Esophagus muscularis mucosa (tissue), 4 donors: Measurements from ENCODE around the gene ZNF80. TPM values are rescaled to one million over a fixed set of nuclear protein-coding genes. Genes with fewer than 3 reads are reported as not detected.
"Not testable (repeated sequence)": the region's sequence is repeated elsewhere in the genome, so short reads cannot be mapped to it uniquely, and the experiment has no call there.

Source experiments
- DNase-seq: peaks from one replicate; pipeline ENCODE4 v3.0.0-alpha.2; 2017; ENCODE audit errors: extremely low spot score
- H3K27ac ChIP-seq, 4 donors: fragments of 200-600 bp; sonication (generic); replicated peaks in 1 of 4; 1 replicate in 3 of 4; 2 replicates in 1 of 4; pipeline ENCODE4 v1.5.1; 2016 to 2019; ENCODE audit warnings: mild to moderate bottlenecking in 1 of 4
- H3K27me3 ChIP-seq, 4 donors: fragments of 200-600 bp; sonication (generic); one replicate each; pipeline versions ENCODE4 v1.5.1 to v1.6.0; 2016 to 2019
- H3K36me3 ChIP-seq, 4 donors: fragments of 200-600 bp; sonication (generic); one replicate each; pipeline ENCODE4 v1.5.1; 2016 to 2019
- H3K4me1 ChIP-seq, 4 donors: fragments of 200-600 bp; sonication (generic); one replicate each; pipeline ENCODE4 v1.5.1; 2016 to 2019
- H3K4me3 ChIP-seq, 4 donors: fragments of 200-600 bp; sonication (generic); 1 replicate in 2 of 4; 2 replicates in 2 of 4; pipeline ENCODE4 v1.5.1; 2016 to 2019; ENCODE audit warnings: mild to moderate bottlenecking in 4 of 4, moderate library complexity in 1 of 4
- H3K9me3 ChIP-seq, 4 donors: fragments of 200-600 bp; sonication (generic); 1 replicate in 3 of 4; 2 replicates in 1 of 4; pipeline ENCODE4 v1.5.1; 2016 to 2019
- EP300 ChIP-seq: sonication (generic); formaldehyde crosslinking; IDR thresholded peaks from one replicate; pipeline ENCODE4 v1.6.1; 2017; ENCODE audit warnings: antibody characterized with exemption
- POLR2A ChIP-seq: fragments of 450-650 bp; IDR thresholded peaks from one replicate; pipeline ENCODE4 v1.6.1; 2017; ENCODE audit warnings: antibody characterized with exemption, moderate library complexity, mild to moderate bottlenecking, low read depth
- POLR2AphosphoS5 ChIP-seq, 2 donors: sonication (generic); formaldehyde crosslinking; IDR thresholded peaks; one replicate each; pipeline ENCODE4 v1.6.1; 2017; ENCODE audit warnings: antibody characterized with exemption in 2 of 2
- WGBS: methylation state at CpG from one replicate; pipeline ENCODE4 v1.1.5; 2018; 5-methylcytosine and 5-hydroxymethylcytosine counted together
- intact Hi-C: fragments of 100-400 bp; cut with DNase I; formaldehyde crosslinking; loops from one replicate; pipeline ENCODE4 v1.15.1; 2023
- total RNA-seq, 4 donors: library from RNA; depleted of rRNA; stranded (reverse); fragments of >200 nt; gene quantifications; one replicate each; pipeline versions ENCODE4 v1.1.0 to v1.2.1, GENCODE V29; 2016
- TF ChIP-seq, protein P1 (sequence below), 3 experiments: fragments of 200-600 bp in 2 of 3; fragments of 450-650 bp in 1 of 3; sonication (generic) in 2 of 3; IDR thresholded peaks; one replicate each; pipeline ENCODE4 v1.5.1; 2017 to 2019; ENCODE audit warnings: antibody characterized with exemption in 3 of 3, mild to moderate bottlenecking in 2 of 3, moderate library complexity in 1 of 3

Gene ZNF80
- total RNA-seq, 4 donors from 2014 or later: not detected

DNA sequence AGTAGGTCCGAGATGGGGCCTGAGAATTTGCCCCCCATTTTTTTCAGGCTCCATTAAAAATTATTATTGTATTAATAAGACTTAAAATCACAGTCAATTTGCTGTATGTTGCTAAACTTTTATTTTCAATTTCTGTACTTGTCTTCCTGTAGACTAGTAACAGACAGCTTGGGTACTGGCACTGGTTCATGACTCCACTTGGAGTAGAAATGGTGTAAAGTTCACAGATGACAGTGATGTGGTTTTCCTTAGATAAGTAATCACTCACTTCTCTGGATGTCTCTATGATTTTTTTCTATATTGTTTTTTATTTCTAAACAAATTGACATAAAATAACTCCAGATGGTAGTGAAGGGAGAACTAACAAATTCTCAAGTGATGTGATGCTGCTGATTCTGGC lies 15.6 kb upstream of the ZNF80 start:
- intact Hi-C loops: no loop called here
- Histone ChIP-seq H3K4me3 (no peak overlapping the region), H3K27me3 (no peaks in the 10 kb centered on the region), H3K9me3 (peaks cover 0 to 4% (median 0%) of the 10 kb centered on the region in 4 donors), H3K4me1 (no peaks in the 10 kb centered on the region), H3K27ac (no peak overlapping the region), H3K36me3 (no peaks in the 10 kb centered on the region)
- DNase-seq: no peak
- WGBS: 79% methylated on average over 1 of the region's 1 CpG
- no peak for TF ChIP-seq EP300
- TF ChIP-seq, protein P1, sequence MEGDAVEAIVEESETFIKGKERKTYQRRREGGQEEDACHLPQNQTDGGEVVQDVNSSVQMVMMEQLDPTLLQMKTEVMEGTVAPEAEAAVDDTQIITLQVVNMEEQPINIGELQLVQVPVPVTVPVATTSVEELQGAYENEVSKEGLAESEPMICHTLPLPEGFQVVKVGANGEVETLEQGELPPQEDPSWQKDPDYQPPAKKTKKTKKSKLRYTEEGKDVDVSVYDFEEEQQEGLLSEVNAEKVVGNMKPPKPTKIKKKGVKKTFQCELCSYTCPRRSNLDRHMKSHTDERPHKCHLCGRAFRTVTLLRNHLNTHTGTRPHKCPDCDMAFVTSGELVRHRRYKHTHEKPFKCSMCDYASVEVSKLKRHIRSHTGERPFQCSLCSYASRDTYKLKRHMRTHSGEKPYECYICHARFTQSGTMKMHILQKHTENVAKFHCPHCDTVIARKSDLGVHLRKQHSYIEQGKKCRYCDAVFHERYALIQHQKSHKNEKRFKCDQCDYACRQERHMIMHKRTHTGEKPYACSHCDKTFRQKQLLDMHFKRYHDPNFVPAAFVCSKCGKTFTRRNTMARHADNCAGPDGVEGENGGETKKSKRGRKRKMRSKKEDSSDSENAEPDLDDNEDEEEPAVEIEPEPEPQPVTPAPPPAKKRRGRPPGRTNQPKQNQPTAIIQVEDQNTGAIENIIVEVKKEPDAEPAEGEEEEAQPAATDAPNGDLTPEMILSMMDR (IDR thresholded peaks at IDR 0.05): no peak
- TF ChIP-seq POLR2AphosphoS5 (IDR thresholded peaks at IDR 0.05): no peak
- TF ChIP-seq POLR2A: no peak

DNA sequence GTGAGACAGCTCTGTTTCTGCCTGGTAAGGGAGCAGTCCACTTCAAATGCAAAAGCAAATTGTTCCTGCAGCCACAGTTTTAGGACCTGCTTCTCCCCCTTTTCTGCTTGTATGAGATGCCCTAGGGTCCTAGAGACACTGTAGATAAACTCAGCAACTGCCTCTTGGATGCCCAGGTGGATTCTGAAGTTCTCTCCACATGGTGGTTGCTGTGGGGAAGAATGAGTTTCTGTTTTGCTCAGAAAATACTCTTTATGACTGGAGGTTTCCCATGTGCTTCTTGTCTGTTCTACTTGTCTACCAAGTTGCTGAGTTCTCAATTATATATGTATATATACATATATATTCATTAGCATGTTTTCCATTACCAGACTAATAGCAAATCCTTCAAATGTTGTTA lies 5.6 kb upstream of the ZNF80 start:
- TF ChIP-seq POLR2AphosphoS5 (IDR thresholded peaks at IDR 0.05) (no peak), POLR2A (no peak), EP300 (no peak)
- TF ChIP-seq, protein P1 (IDR thresholded peaks at IDR 0.05): no peak
- Histone ChIP-seq H3K36me3 (no peaks in the 10 kb centered on the region), H3K27me3 (no peaks in the 10 kb centered on the region), H3K27ac (no peak overlapping the region), H3K9me3 (peaks cover 0 to 13% (median 0%) of the 10 kb centered on the region in 4 donors), H3K4me1 (no peaks in the 10 kb centered on the region), H3K4me3 (no peak overlapping the region)
- DNase-seq: no peak
- intact Hi-C loops: no loop called here

DNA sequence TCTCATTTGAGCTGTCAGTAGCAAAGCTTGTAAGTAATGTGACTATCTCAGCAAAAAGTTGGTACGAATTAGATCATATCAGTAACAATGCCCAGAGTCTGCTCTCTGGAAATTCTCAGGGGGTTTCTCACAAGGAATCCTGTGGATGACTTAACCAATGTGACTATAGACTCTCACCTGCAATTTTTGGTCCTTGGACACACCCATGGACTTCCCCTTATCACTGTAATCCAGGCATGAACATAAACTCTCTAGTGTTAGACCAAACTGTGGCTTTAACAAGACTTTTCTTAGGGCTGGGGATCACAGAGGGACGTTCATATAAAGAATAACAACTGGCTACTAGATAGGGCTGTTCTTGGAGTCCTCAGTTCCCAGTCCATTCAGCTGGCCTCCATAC lies 3.9 kb upstream of the ZNF80 start:
- H3K27me3 ChIP-seq: no peaks in the 10 kb centered on the region
- intact Hi-C loops: no loop called here
- H3K4me1 ChIP-seq: no peaks in the 10 kb centered on the region
- H3K9me3 ChIP-seq: peaks cover 0 to 13% (median 0%) of the 10 kb centered on the region in 4 donors
- H3K36me3 ChIP-seq: no peaks in the 10 kb centered on the region
- no peak overlapping the region for H3K27ac ChIP-seq
- no peak for DNase-seq
- TF ChIP-seq POLR2A: no peak
- TF ChIP-seq POLR2AphosphoS5 (IDR thresholded peaks at IDR 0.05): no peak
- TF ChIP-seq, protein P1 (IDR thresholded peaks at IDR 0.05): no peak
- no peak for TF ChIP-seq EP300
- WGBS: 70% methylated on average over 2 of the region's 2 CpGs
- no peak overlapping the region for H3K4me3 ChIP-seq

DNA sequence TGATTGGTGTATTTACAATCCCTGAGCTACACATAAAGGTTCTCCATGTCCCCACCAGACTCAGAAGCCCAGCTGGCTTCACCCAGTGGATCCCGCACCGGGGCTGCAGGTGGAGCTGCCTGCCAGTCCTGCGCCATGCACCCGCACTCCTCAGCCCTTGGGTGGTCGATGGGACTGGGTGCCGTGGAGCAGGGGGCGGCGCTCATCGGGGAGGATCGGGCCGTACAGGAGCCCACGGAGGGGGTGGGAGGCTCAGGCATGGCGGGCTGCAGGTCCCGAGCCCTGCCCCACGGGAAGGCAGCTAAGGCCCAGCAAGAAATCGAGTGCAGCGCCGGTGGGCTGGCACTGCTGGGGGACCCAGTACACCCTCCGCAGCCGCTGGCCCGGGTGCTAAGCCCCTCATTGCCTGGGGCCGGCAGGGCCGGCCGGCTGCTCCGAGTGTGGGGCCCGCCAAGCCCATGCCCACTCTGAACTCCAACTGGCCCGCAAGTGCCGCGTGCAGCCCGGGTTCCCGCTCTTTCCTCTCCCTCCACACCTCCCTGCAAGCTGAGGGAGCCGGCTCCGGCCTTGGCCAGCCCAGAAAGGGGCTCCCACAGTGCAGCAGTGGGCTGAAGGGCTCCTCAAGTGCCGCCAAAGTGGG lies 888 bp upstream of the ZNF80 start:
- DNase-seq, H3K27me3 ChIP-seq, H3K4me3 ChIP-seq, H3K9me3 ChIP-seq, H3K27ac ChIP-seq, H3K36me3 ChIP-seq, intact Hi-C loops, H3K4me1 ChIP-seq: not testable (repeated sequence)
- 100% methylated on average over 3 of the region's 34 CpGs for WGBS

DNA sequence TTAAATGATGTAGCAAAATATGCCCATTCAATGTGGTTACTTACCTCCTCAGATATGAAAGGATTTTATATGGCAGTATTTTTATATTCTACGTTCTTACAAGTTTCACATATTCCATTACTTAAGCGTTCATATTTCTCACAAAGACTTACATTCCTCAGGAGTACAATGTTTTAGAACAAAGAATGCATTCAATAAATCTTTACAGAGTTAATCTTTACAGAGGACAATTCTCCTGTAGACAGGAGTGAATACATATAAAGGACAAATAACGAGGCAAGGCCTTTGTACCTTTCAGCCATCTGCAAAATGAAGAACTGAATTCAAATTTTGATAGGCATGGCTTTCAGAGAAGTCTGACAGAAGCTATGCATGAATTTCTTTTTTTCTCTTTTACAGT lies 1.9 kb downstream of the ZNF80 start:
- Histone ChIP-seq H3K4me1 (no peaks in the 10 kb centered on the region), H3K36me3 (no peaks in the 10 kb centered on the region), H3K27me3 (no peaks in the 10 kb centered on the region), H3K4me3 (no peak overlapping the region), H3K27ac (no peak overlapping the region), H3K9me3 (no peaks in the 10 kb centered on the region)
- 66% methylated on average over 3 of the region's 3 CpGs for WGBS
- DNase-seq: no peak
- intact Hi-C loops: no loop called here
- no peak for TF ChIP-seq EP300
- no peak for TF ChIP-seq POLR2AphosphoS5 (IDR thresholded peaks at IDR 0.05)
- no peak for TF ChIP-seq POLR2A
- TF ChIP-seq, protein P1 (IDR thresholded peaks at IDR 0.05): no peak
